Measurements from ENCODE around the gene PTPRJ. TPM values are rescaled to one million over a fixed set of nuclear protein-coding genes. Genes with fewer than 3 reads are reported as not detected.
"Not testable (repeated sequence)": the region's sequence is repeated elsewhere in the genome, so short reads cannot be mapped to it uniquely, and the experiment has no call there.

PTPRJ gene
- 1.6 and 2.2 TPM in 2 replicates for total RNA-seq

DNA sequence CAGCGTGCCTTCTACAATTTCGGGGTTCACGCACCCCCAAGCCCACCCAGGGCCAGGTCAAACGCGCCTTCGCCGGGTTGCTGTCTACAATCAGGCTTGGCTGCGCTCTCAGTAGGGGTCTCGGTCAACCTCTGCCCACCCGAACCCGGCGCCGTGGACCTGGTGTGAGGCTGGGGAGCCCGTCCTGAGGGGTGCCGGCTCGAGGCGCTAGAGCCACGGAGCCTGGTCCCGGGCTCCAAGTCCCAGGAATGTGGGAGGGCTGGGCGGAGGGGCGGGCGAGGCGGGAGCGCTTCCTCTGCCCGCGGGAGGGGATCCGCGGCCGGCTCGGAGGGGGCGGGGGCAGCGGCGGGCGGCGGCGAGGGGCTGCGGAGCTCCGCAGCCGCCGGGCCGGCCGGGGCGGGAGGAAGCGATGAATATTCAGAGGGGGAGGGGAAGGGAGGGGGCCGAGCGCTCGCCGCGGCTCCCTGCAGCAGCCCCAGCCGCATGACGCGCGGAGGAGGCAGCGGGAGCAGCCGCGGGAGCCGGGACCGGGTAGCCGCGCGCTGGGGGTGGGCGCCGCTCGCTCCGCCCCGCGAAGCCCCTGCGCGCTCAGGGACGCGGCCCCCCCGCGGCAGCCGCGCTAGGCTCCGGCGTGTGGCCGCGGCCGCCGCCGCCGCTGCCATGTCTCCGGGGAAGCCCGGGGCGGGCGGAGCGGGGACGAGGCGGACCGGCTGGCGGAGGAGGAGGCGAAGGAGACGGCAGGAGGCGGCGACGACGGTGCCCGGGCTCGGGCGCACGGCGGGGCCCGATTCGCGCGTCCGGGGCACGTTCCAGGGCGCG is at the start of gene PTPRJ:
Gene PTPRJ (plus strand): TSS at position 472 of the 819 bp plus-strand sequence. CDS start 354 bp downstream, outside the sequence.
- FAIRE-seq (no peak), DNase-seq (ENCODE audit: low read depth) (no peak)
- H3K4me3 ChIP-seq (ENCODE audit: low read depth, low read length), result peak within 1 kb of the TSS; percentile 55
- peaks cover 2% of the 10 kb centered on the region for H3K27me3 ChIP-seq (ENCODE audit: control insufficient read depth, insufficient read depth, low read length)
- H3K36me3 ChIP-seq (ENCODE audit: control insufficient read depth, insufficient read depth, low read length), result no peaks in the 10 kb centered on the region
- TF ChIP-seq CTCF (IDR thresholded peaks at IDR 0.05; ENCODE audit: insufficient read depth, low read length, severe bottlenecking), result no peak

DNA sequence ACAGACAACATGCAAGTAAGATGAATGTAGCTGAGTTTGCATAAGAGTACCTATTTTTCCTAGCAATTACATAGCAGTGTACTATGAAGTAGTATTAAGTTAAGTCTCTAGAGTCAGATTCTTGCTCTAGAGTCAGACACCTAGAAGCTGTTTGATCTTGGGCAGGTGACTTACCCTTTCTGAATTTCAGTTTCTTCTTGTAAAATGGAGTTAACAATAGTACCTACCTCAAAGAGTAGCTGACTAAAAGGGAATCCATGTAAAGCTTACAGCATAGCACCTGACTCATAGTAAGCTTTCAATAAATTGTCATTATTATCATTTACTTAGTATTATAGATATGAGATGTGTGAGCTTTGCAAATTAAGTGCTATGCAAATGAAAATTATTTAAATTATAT is 47.8 kb upstream of the PTPRJ start:
- TF ChIP-seq CTCF (IDR thresholded peaks at IDR 0.05; ENCODE audit: insufficient read depth, low read length, severe bottlenecking), result no peak
- no peaks in the 10 kb centered on the region for H3K27me3 ChIP-seq (ENCODE audit: control insufficient read depth, insufficient read depth, low read length)
- DNase-seq (ENCODE audit: low read depth) (no peak), FAIRE-seq (no peak)
- H3K36me3 ChIP-seq (ENCODE audit: control insufficient read depth, insufficient read depth, low read length), result no peaks in the 10 kb centered on the region
- H3K4me3 ChIP-seq (ENCODE audit: low read depth, low read length), result no peak overlapping the region

GRCh38 chr11:47933797-47934196 is 46.6 kb upstream of the PTPRJ start:
- H3K27me3 ChIP-seq (ENCODE audit: control insufficient read depth, insufficient read depth, low read length); H3K4me3 ChIP-seq (ENCODE audit: low read depth, low read length); DNase-seq (ENCODE audit: low read depth); H3K36me3 ChIP-seq (ENCODE audit: control insufficient read depth, insufficient read depth, low read length); FAIRE-seq: not testable (repeated sequence)

DNA sequence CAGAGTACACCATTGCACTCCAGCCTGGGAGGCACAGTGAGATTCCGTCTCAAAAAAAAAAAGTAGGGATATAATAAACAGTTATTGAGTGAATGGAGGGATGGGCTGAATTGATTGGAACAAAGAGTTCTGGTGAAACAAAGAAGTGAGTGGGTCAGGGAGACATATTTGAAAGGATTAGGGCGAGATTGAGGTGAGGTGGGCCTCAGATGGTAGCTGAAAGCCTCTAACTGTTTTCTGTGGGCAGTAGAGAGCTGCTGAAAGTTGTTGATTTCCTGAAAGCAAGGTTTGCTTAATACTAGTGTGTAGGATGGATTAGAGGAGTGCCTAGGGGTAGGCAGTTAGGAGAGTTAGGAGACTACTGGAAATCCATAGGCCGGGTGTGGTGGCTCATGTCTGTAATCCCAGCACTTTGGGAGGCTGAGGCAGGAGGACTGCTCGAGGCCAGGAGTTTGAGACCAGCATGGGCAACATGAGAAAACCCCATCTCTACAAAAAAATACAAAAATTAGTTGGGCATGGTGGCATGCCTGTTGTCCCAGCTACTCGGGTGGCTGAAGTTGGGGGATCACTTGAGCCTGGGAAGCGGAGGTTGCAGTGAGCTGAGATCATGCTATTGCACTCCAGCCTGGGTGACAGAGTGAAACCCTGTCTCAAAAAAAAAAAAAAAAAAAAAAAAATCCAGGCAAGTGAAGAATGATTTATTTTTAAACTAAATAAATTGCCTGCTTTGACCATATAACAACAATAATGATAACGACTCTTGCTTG is 41.4 kb upstream of the PTPRJ start:
- FAIRE-seq (no peak), DNase-seq (ENCODE audit: low read depth) (no peak)
- no peaks in the 10 kb centered on the region for H3K27me3 ChIP-seq (ENCODE audit: control insufficient read depth, insufficient read depth, low read length)
- no peak for TF ChIP-seq CTCF (IDR thresholded peaks at IDR 0.05; ENCODE audit: insufficient read depth, low read length, severe bottlenecking)
- H3K4me3 ChIP-seq (ENCODE audit: low read depth, low read length), result no peak overlapping the region
- no peaks in the 10 kb centered on the region for H3K36me3 ChIP-seq (ENCODE audit: control insufficient read depth, insufficient read depth, low read length)

DNA sequence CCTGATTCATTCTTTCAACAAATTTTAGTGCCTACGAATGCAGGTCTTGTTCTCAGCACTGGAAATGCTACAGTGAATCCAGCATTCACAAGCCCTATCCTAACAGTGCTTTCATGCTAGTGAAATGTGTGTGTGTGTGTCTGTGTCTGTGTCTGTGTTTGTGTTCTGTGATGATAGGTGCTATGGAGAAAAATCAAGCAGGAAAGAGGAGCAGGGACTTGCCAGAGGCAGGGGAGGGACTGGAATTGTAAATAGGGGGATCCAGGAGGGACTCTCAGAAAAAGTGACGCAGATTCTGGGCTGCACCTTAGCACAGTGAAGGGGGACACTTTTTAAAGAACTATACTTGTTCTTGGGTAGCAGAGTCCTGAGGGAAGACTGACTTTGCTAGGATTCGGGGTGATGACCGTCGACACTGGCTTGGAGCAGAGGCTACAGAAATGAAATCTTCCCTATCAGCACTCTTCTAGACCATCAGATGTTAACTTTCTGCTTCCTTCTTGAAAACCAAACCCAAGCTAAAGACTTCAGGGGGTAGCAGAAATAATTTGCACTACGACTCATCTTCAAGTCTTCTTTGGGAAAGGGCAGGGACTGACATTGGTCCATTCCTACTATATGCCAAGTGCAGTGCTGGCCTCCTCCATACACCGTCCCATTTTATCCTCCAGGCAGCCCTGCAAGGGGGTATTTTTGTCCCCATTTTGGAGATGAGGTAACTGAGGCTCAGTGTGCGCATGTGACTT is 39.3 kb upstream of the PTPRJ start:
- no peak for FAIRE-seq
- DNase-seq (ENCODE audit: low read depth), result no peak
- TF ChIP-seq CTCF (IDR thresholded peaks at IDR 0.05; ENCODE audit: insufficient read depth, low read length, severe bottlenecking), result no peak
- Histone ChIP-seq H3K36me3 (ENCODE audit: control insufficient read depth, insufficient read depth, low read length) (no peaks in the 10 kb centered on the region), H3K27me3 (ENCODE audit: control insufficient read depth, insufficient read depth, low read length) (no peaks in the 10 kb centered on the region), H3K4me3 (ENCODE audit: low read depth, low read length) (no peak overlapping the region)

Measured in bronchial epithelial cell (primary cell).